NCI-H82 treated with DMSO at 0.1 percent for 48 hours (cell line): ENCODE results near the gene ADAMTS4.
A peak's percentile ranks its signal among the peaks of the same experiment; 100 is the strongest.

Experiments
- DNase-seq: peaks from one replicate; lab custom pipeline; 2025; ENCODE audit not compliant: unreplicated experiment; lab: John Stamatoyannopoulos, UW

The ADAMTS4 gene

GRCh38 chr1:161219078-161219892 lies 20.4 kb upstream of the ADAMTS4 start:
- no peak for DNase-seq

- no peak for DNase-seq
Measured at GRCh38 chr1:161218301-161219077, 19.6 kb upstream of the ADAMTS4 start.

- DNase-seq: no peak
Measured at GRCh38 chr1:161217831-161218230, 19.0 kb upstream of the ADAMTS4 start.

GRCh38 chr1:161216945-161217712 lies 18.3 kb upstream of the ADAMTS4 start:
- no peak for DNase-seq

- no peak for DNase-seq
Measured at GRCh38 chr1:161215076-161215475, 16.2 kb upstream of the ADAMTS4 start, which contains the start of gene FCER1G. Gene FCER1G (plus strand): TSS chr1:161215295. CDS start chr1:161215322, 27 bp downstream.

- DNase-seq: no peak
Measured at GRCh38 chr1:161214369-161214768, 15.5 kb upstream of the ADAMTS4 start.

GRCh38 chr1:161209790-161210409 lies 11.0 kb upstream of the ADAMTS4 start:
- DNase-seq: peak; percentile 72

GRCh38 chr1:161207173-161207572 lies 8.3 kb upstream of the ADAMTS4 start:
- DNase-seq: no peak

GRCh38 chr1:161206411-161207140 lies 7.7 kb upstream of the ADAMTS4 start:
- no peak for DNase-seq

GRCh38 chr1:161201836-161202712 lies 3.2 kb upstream of the ADAMTS4 start, which contains the start of gene NDUFS2:
Gene NDUFS2 (plus strand): TSS chr1:161202367. CDS start chr1:161202386, 19 bp downstream.
- DNase-seq: peak; percentile 99

- DNase-seq: no peak
Measured at GRCh38 chr1:161200992-161201835, 2.4 kb upstream of the ADAMTS4 start.

- DNase-seq: no peak
Measured at GRCh38 chr1:161200421-161200991, 1.7 kb upstream of the ADAMTS4 start.

GRCh38 chr1:161199506-161200139 lies 769 bp upstream of the ADAMTS4 start:
- no peak for DNase-seq

- peak; percentile 29 for DNase-seq
Measured at GRCh38 chr1:161198194-161198896, 509 bp downstream of the ADAMTS4 start.

- no peak for DNase-seq
Measured at GRCh38 chr1:161197560-161198193, 1.2 kb downstream of the ADAMTS4 start.
